ENCODE data around the gene LRRC4C.
A peak's percentile ranks its signal among the peaks of the same experiment; 100 is the strongest.

DNA sequence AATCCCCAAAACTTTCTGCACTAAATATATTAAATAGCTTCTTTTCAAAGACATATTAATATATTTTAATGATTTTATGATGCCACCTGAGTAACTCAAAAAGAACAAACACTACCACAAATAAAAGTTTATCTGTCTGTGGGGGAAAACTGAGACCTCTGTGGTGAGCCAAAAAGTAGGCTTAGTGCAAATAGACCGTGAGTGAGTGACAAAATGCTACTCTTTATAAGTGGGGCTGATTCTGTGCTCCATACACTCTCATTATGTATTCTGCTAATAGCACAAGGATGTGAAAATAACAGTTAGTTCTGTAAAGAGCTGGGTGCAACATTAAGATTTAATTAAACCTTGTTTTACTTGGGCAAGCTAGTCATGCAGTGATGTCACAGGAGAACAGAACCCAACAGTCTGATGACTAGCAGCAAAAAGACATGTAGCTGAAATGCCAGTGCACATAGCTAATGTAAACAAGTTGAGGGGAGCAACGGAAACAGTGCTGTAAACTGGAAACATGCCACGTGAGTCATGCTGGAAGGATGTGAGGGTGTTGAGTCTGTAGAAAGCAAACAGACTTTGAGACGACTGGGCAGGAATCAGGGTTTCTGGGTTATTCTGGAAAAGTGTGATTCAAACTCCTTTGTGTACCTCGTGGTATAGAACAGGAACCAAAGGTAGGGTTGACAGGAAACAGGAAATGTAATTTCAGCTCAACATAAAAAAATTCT is 1130.4 kb downstream of the LRRC4C start:
- TF ChIP-seq EP300 (IDR thresholded peaks at IDR 0.05; ENCODE audit: borderline replicate concordance) (peak; percentile 44; the same call in 1 of the 2 replicates), RAD21 (IDR thresholded peaks at IDR 0.05; ENCODE audit: low read depth) (no peak), EGR1 (IDR thresholded peaks at IDR 0.05) (no peak), FOXM1 (IDR thresholded peaks at IDR 0.05; ENCODE audit: borderline replicate concordance, low read depth) (no peak), TEAD4 (IDR thresholded peaks at IDR 0.05) (peak; percentile 67)
- TF ChIP-seq, protein P1, sequence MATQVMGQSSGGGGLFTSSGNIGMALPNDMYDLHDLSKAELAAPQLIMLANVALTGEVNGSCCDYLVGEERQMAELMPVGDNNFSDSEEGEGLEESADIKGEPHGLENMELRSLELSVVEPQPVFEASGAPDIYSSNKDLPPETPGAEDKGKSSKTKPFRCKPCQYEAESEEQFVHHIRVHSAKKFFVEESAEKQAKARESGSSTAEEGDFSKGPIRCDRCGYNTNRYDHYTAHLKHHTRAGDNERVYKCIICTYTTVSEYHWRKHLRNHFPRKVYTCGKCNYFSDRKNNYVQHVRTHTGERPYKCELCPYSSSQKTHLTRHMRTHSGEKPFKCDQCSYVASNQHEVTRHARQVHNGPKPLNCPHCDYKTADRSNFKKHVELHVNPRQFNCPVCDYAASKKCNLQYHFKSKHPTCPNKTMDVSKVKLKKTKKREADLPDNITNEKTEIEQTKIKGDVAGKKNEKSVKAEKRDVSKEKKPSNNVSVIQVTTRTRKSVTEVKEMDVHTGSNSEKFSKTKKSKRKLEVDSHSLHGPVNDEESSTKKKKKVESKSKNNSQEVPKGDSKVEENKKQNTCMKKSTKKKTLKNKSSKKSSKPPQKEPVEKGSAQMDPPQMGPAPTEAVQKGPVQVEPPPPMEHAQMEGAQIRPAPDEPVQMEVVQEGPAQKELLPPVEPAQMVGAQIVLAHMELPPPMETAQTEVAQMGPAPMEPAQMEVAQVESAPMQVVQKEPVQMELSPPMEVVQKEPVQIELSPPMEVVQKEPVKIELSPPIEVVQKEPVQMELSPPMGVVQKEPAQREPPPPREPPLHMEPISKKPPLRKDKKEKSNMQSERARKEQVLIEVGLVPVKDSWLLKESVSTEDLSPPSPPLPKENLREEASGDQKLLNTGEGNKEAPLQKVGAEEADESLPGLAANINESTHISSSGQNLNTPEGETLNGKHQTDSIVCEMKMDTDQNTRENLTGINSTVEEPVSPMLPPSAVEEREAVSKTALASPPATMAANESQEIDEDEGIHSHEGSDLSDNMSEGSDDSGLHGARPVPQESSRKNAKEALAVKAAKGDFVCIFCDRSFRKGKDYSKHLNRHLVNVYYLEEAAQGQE (IDR thresholded peaks at IDR 0.05; ENCODE audit: low read depth): no peak
